ENCODE data around the gene FITM1.

- TF ChIP-seq CTCF (optimal IDR thresholded peaks at IDR 0.05 in 1 of 3, IDR thresholded peaks at IDR 0.05 in 1 of 3, conservative IDR thresholded peaks at IDR 0.05 in 1 of 3; ENCODE audit: extremely low read depth in 1 of 3, insufficient read depth in 2 of 3, low read length in 3 of 3) (no peak), EZH2 (IDR thresholded peaks at IDR 0.05; ENCODE audit: low read length) (no peak)
Observed at GRCh38 chr14:24117179-24117578, 13.3 kb upstream of the FITM1 start.
